RPMI7951 (cell line): Measurements from ENCODE around the gene RGS19. TPM values are rescaled to one million over a fixed set of nuclear protein-coding genes. Genes with fewer than 3 reads are reported as not detected.

ENCODE experiments used
- DNase-seq: peaks from one replicate; pipeline ENCODE4 v3.0.0-alpha.2; 2012; ENCODE audit warnings: low read depth
- total RNA-seq: library from RNA; depleted of rRNA; stranded (reverse); fragments of >200 nt; shearing (Covaris generic); gene quantifications from 2 replicates; pipeline ENCODE4 v1.2.3, GENCODE V29; 2014

RGS19 gene
- total RNA-seq, 1 experiment from 2014 or later: 18.9 TPM

DNA sequence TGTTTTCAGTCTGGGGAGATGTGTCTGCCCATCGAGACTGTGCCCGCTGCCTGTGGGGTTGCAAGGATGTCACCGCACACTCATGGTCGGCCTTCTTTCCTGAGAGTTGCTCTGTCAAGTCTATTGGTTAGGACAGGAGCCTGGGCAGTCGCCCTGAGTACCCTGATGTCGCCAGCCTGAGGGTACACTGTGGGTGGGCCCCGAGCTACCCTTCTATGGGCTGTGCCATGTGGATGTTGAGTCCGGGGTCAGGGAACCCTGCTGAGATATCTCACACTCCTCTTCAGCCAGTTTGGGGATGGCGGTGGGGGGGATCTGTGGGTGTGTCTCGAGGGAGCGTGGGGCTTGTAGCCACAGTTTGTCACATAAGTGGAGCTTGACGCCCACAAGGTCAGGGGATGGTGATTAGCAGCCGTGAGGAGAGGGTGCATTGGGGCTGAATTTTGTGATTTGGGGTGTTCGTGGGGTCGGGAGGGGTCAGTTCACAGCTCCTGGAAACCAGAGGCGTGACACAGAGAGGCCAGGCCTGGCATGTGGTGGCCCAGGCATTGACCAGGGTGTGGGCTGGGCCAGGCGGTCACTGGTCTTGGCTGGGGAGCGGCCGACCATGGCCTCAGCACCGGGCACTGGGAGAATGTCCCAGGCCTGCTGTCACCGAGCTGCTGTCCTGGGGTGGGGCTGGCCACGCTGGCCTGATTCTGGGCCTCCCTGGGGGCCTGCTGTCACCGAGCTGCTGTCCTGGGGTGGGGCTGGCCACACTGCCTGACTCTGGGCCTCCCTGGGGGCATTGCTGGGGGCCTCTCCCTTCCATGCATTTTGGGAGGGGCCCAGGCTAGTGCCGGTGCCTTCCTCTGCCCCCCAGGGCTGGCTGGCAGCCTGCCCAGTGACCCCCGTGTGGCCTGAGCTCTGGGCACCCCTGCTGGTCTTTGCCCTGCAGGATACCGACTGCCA is 29.7 kb upstream of the RGS19 start:
- DNase-seq: no peak

DNA sequence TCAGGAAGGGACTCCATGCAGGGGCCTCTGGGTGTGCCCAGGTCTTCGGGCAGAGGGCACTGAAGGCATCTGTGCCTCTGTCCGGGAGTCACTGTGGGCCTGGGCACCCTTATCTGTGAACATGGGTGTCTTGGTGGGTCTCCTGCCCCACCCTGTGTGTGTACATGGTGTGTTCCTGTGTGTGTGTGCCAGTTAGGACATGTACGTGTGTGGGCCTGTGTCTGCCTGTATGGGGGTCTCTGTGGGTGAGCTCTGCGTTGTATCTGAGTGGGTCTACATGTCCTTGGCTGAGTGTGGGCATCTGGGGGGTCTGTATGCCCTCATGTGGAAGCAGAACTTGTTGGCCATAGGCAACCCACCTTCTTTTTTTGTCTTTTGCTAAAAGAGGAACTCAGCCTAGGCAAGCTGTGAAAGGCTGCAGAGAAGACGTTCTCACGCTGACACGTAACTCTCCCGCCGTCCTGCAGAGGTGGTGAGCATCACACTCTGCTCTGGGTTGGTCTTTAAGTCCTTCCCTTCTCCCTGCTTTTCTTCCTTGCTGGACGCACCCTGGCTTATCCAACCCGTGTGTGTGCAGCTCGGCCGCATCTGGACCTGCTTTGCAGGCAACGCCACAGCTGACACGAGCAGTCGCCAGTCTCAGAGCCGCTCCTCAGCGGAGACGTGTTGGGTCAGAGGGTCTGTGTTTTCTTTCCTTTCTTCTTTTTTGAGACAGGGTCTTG is 28.6 kb upstream of the RGS19 start:
- no peak for DNase-seq

DNA sequence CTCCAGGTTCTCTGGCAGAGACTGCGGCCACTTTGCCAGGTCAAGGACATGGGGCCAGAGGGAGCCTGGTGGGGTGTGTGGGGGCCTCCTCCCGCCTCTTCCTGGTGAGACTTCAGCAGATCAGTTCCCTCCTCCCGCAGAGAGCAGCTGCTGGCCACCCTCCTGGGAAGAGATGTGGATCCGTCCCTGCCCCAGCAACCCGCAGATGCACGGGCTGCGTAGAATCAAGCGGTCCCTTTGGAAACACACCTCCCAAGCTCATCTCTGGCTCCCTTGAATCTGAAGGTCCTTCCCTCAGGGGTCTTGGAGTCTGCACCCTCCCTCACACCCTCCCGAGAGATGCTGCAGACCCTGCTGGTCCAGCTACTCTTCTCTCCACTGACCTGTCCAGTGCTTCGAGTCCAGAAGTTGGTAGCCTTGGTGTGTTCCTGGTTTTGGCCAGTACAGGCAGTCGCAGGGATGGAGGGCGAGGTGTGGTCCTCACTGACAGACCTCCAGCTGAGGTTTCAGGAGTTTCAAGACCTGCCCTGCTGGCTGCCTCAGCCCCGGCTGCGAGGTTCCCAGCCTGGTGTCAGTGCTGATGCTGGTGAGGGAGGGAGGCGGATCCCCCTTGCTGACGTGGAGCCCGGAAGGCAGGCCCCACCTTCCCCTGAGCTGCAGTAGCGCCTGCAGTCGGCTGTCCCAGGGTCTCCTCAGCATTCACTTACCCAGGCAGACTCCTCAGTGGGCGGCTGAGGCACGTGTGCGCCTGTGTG is 27.8 kb upstream of the RGS19 start, which contains the start of gene NPBWR2:
TSS of gene NPBWR2 (minus strand) at position 585 of the 755 bp plus-strand sequence. CDS start 734 bp downstream, outside the sequence.
- DNase-seq: no peak

DNA sequence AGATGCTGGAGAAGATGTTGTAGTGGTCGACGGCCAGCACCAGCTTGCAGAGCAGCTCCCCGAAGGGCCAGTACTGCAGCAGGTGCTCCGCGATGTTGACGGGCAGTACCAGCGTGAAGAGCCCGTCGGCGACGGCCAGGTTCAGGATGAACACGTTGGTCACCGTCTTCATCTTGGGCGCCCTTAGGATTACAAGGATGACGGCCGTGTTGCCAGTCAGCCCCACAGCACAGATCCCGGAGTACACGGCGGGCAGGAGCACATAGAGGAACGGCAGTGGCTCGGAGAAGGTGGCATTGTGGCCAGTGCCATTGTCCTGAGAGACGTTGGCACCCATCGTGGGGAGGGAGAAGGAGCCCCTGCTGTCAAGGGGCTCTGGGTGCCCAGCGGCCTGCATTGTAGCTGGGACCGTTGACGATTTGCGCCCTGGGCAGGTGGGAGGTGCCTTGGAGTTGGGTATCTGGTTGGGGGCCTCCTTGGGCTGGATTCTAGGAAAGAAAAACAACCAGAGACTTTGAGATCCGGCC is 27.2 kb upstream of the RGS19 start:
- DNase-seq: no peak

DNA sequence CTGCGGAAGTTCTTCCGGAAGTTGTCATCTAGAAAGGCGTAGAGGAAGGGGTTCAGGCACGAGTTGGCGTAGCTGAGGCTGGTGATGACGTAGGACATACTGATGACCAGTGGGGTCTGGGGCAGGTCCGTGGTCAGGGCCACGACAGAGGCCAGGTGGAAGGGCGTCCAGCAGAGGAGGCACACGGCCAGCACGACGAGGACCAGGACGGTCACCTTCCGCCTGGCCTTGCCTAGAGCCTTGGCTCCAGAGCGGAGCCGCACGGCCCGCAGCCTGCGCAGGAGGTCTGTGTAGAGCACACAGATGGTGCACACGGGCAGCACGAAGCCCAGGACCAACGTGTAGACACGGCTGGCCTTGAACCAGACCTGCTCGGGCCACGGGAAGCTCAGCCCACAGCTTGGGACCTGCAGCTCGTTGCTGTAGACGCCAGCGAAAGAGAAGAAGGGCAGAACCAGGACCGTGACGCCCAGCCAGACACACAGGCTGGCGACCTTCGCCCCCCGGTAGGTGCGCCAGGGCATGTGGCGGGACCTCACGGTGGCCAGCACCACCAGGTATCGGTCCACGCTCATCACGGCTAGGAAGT is 26.6 kb upstream of the RGS19 start:
- no peak for DNase-seq

DNA sequence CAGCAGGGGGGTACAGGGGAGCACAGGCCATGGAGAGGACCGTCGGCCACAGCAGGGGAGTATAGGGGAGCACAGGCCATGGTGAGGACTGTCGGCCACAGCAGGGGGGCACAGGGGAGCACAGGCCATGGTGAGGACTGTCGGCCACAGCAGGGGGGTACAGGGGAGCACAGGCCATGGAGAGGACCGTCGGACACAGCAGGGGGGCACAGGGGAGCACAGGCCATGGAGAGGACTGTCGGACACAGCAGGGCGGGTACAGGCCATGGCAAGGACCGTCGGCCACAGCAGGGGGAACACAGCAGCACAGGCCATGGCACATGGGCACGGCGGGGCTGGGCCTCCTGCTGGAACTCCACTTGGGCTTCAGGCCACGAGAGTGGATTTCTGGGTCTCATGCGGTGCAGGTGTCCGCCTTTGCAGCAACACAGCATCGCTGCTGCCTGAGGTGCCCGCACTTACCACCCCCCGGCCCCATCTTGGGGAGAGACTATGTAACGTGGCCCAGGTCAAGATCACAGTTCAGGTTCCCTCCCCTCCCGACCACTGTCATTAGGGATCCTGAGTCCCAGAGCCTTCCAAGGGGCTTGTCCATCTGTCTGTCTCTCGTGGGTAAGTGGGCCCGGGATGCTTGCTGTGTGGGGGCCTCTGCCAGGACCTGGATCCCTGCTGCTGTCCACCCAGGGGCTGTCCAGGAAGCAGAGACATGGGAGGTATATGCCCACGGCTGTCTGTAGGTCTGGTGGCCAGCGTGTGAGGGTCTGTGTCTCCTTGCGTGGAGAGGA is 25.5 kb upstream of the RGS19 start:
- DNase-seq: no peak

DNA sequence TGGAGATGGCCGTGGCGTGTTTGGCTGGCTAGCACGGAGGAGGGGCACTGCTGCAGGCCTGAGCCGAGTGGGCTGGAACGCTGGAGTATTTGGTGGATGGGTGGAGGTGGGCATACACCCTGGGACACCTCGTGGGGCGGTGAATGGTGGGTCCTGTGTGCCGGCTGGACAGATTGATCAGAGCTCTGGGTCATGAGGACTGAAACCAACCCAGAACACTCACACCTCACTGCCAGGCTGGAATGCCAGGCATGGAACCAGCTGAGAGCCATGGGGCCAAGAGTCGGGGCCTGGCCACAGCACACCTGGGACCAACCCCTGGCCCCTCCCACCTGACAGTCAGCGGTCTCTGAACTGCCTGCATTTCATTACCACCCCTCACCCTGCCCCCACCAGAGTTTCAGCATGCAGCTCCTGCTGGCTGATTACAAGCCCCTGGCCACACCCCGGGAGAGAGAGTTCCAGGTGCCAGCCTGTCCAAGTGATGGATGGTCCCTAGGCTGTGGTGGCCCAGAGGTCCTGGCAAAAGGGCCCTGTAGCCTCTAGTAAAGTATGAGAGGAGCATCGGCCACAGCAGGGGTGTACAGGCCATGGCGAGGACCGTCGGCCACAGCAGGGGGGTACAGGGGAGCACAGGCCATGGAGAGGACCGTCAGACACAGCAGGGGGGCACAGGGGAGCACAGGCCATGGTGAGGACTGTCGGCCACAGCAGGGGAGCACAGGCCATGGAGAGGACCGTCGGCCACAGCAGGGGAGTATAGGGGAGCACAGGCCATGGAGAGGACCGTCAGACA is 24.8 kb upstream of the RGS19 start:
- no peak for DNase-seq

DNA sequence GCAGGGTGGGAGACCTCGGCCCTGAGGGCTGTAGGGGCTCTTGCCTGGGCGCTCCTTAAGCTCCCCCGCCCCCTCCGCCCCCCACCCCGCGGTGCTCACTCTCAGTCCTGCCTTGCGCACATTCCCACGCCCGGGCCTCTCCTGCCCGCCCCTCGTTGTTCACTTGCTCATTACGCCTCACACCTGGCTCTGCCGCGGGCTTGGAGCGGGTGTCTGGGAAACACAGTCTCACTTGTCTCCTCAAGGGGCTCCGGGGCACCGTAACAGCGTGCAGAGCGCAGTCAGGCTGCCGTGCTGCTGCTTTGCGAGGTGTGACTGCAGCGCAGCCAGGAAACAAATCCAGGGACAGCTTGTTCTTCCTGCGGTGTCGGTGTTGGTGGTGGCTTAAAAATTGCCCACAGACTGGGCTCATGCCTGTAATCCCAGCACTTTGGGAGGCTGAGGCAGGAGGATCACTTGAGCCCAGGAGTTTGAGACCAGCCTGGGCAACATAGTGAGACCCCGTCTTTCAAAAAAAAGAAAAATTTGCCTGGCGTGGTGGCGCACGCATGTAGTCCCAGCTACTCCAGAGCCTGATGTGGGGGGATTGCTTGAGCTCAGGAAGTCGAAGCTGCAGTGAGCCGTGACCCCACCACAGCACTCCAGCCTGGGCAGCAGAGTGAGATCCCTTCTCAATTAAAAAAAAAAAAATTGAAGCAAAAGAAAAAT is 23.5 kb upstream of the RGS19 start:
- DNase-seq: no peak

DNA sequence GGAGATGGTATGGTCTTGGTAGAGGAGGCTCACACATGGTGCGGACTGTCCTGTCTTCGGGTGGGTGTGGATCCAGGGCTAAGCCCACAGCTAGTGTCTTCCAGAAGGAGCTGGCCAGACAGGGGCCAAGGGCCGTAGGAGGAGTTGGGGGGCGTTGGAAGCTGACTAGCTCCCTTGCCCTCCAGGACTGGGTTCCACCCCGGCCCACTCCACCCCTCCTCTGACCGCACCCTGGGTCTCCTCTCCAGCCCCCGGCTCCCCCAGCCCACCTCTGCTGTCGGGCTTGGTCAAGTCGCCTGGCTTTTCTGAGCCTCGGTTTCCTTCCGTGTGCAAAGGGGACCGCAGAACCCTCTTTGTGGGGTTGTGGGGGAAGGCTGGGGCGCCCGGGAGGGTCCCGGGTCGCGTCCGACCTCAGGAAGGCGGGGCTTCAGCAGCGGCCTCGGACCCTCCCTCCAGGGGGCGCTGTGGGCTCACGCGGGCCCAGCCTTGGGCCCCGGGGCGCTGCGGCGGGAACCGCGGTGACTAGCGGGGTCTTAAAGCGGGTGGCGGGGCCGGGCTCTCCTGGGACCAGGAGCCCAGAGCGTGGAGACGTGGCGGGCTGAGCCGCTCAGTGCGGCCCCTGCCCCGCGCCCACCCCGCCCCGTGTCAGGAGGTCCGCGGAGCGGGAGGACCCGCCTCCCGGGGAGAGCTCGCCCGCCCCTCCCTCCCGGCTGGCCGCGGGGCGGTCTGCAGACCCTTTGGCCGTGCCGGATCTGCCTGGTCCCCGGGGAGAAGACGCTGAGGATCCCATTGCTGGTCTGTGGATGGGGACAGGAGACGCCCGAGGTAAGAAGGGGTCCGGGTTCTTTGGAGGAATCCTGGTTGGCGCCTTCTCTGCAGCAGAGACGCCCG is 22.7 kb upstream of the RGS19 start:
- DNase-seq: no peak

DNA sequence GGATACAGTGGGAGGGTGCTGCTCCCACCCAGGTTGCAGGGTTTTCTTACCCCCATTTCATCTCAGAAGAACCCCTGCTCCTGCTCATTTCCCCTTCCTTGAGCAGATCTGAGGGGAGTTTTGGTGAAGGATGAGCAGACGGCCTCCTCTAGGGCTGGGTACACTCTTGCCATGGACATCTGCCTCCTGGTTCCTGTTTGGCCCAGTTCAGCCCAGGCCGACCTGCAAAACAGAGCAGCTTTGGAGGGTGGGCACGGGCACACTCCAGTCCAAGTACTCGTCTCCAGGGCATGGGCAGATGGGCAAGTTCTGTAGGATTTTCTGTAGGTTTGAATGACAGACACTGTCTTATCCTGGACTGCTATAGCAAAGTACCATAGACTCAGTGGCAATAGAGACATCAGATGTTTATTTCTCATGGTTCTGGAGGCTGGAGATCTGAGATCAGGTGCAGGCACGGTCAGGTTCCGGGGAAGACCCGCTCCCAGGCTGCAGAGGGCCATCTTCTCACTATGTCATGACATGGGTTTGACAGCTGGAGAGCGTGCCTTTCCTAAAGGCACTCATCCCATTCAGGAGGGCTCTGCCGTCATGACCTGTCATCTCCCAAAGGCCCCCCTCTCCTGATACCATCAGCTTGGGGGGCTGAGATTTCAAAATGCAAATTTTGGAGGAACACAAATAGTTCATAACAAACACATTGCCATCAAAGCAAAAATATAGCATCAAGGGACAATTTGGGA is 21.8 kb upstream of the RGS19 start:
- no peak for DNase-seq

DNA sequence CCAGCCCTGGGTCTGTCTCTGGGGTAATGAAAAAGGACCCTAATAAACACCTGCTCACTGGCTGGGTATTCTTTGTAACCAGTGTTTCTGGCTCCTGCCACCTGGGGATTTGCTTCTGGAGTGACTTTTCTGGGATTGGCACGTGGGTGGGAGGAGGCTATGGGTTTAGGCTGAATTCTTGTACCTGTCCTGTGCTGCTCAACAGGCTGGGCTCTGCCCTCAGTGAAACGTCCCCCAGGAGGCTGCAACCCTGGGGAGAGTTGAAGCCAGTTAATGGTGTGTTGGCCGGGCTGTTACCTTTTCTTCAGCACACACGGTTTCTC is 21.2 kb upstream of the RGS19 start:
- no peak for DNase-seq

DNA sequence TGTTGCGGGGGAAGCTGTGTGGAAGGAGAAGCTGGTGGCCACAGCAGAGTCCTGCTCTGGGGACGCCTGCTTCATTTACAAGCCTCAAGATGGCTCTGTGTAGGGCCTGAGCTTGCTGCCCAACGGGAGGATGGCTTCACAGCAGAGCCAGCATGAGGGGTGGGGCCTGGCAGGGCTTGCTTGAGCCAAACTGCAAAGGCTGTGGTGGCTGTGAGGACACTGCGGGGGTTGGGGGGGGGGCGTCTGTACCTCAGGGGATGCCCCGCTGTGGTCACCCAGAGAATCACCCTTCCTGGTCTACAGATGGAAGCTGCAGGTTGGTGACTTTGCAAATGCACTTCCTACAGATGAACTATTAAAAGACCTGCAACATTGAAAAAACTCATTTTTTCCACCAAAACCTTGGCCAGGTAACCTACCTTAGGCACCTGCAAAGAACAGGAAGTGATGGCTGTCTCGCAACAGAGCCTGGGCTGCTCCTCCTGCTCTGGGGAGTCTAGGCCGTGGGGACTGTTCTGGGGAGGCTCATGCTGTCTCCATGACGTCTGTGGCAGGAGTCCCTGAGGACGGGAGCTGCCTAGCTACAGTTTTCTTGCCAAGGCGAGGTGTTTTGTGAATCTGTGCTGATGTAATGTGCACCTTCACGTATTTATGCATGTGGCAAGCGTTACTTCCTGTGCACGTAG is 20.7 kb upstream of the RGS19 start:
- no peak for DNase-seq

DNA sequence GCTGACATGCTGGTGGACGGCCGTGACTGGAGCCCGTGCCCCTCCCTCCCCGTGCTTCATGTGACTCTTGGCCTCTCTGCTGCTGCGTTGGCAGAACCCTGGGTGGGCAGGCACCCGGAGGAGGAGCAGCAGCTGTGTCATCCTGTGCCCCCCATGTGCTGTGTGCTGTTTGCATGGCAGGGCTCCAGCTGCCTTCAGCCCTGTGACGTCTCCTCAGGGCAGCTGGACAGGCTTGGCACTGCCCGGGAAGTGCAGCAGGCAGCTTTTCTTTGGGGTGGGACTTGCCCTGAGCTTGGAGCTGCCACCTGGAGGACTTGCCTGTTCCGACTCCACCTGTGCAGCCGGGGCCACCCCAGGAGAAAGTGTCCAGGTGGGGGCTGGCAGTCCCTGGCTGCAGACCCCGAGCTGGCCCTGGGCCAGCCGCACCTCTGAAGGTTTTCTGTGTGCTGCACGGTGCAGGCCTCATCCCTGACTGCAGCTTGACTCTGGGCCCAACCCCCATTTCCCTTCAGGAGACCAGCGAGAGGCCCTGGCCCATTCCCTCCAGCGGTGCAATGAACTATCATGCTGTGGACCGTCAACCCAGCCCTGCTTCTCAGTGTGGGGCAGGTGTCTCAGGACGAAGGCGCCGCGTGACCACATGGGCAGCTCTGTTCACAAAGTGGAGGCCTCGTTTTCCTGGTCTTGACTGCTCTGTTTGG is 19.9 kb upstream of the RGS19 start:
- no peak for DNase-seq

DNA sequence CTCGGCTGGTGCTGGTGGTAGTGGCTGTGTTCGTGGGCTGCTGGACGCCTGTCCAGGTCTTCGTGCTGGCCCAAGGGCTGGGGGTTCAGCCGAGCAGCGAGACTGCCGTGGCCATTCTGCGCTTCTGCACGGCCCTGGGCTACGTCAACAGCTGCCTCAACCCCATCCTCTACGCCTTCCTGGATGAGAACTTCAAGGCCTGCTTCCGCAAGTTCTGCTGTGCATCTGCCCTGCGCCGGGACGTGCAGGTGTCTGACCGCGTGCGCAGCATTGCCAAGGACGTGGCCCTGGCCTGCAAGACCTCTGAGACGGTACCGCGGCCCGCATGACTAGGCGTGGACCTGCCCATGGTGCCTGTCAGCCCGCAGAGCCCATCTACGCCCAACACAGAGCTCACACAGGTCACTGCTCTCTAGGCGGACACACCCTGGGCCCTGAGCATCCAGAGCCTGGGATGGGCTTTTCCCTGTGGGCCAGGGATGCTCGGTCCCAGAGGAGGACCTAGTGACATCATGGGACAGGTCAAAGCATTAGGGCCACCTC is 19.2 kb upstream of the RGS19 start:
- DNase-seq: no peak

DNA sequence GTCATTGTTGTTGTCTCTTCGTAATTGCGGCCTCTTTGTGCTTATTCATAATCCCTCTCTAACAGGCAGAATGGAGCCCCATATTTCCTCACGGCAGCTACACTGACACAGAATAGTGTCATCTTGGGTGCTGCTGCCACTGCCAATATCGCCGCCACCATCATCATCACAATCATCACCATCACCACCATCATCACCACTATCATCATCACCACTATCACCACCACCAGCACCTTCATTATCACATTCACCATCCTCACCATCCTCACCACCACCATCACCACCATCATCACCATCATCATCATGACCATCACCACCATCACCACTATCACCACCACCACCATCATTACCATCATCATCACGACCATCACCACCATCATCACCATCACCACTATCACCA is 17.2 kb upstream of the RGS19 start:
- no peak for DNase-seq

DNA sequence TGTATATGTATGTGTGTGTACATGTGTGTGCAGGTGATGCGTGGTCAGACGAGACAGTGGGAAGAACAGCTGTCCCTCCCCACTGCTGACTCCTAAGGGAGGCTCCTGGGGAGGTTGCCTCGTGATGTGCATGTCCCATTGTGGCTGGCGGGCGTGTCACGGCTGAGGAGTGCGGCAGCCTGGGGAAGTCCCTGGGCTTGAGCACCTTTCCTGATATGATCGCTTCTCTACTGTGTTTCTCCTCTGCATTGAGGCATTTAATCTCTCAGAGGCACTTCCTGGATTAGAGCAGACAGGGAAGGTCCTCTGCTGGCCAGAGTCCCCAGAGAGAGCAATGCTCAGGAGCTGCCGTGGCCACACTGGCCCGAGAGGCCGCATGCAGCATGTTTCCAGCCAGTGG is 16.6 kb upstream of the RGS19 start:
- DNase-seq: no peak
